GM12891 (cell line): ENCODE measurements around the gene RAP2C.

Source experiments
- PAX5 ChIP-seq: IDR thresholded peaks from 2 replicates; pipeline ENCODE4 v1.6.1; 2011; ENCODE audit warnings: low read length, moderate library complexity, mild to moderate bottlenecking; ENCODE audit not compliant: insufficient read depth, severe bottlenecking
- POLR2A ChIP-seq: IDR thresholded peaks from 2 replicates; pipeline ENCODE4 v1.6.1; 2011; ENCODE audit warnings: low read depth, low read length, control low read depth
- POLR2AphosphoS5 ChIP-seq: IDR thresholded peaks from 2 replicates; pipeline ENCODE4 v1.6.1; 2011; ENCODE audit warnings: low read depth, low read length, control low read depth
- POU2F2 ChIP-seq: IDR thresholded peaks from 2 replicates; pipeline ENCODE4 v1.6.1; 2011; ENCODE audit warnings: low read depth, mild to moderate bottlenecking, control low read depth, low read length, moderate library complexity
- TAF1 ChIP-seq: IDR thresholded peaks from 2 replicates; pipeline ENCODE4 v1.6.1; 2011; ENCODE audit warnings: low read depth, low read length, control low read depth

- TF ChIP-seq POLR2A (no peak), TAF1 (no peak), POLR2AphosphoS5 (no peak), PAX5 (no peak), POU2F2 (no peak)
These were observed 31.8 kb downstream of the RAP2C start for GRCh38 chrX:132187451-132187850.
